ENCODE measurements around the gene AKR1E2.

Gene AKR1E2

GRCh38 chr10:4867109-4867519, 41.1 kb downstream of the AKR1E2 start:
- no peaks in the 10 kb centered on the region for H3K79me2 ChIP-seq (ENCODE audit: insufficient read depth, low read length)
- no peaks in the 10 kb centered on the region for H4K20me1 ChIP-seq (ENCODE audit: insufficient read depth, low read length)
- no peak overlapping the region for H2AFZ ChIP-seq (ENCODE audit: low read depth, low read length)
- peaks cover 4% of the 10 kb centered on the region for H3K27me3 ChIP-seq (ENCODE audit: insufficient read depth, low read length, poor library complexity)
- H3K4me1 ChIP-seq (ENCODE audit: insufficient read depth, low read length) = no peaks in the 10 kb centered on the region
- ATAC-seq (ENCODE audit: insufficient read depth, low read depth) = no peak
- no peak for TF ChIP-seq CTCF (IDR thresholded peaks at IDR 0.05; ENCODE audit: borderline replicate concordance, extremely low read depth, low read length, poor library complexity, severe bottlenecking)
- no peak for TF ChIP-seq EZH2 (IDR thresholded peaks at IDR 0.05; ENCODE audit: borderline replicate concordance, low read depth, low read length, severe bottlenecking)
- no peak overlapping the region for H3K4me3 ChIP-seq (ENCODE audit: low read depth in 1 of 2, low read length in 2 of 2)
- H3K9me3 ChIP-seq (ENCODE audit: insufficient read depth, low read length, severe bottlenecking) = no peaks in the 10 kb centered on the region
- H3K9ac ChIP-seq (ENCODE audit: low read depth, low read length) = no peak overlapping the region
- no peak for DNase-seq
- no peak overlapping the region for H3K4me2 ChIP-seq (ENCODE audit: insufficient read depth, low read length)
- H3K27ac ChIP-seq (ENCODE audit: low read length) = no peak overlapping the region
- H3K36me3 ChIP-seq (ENCODE audit: insufficient read depth, low read length) = no peaks in the 10 kb centered on the region

DNA sequence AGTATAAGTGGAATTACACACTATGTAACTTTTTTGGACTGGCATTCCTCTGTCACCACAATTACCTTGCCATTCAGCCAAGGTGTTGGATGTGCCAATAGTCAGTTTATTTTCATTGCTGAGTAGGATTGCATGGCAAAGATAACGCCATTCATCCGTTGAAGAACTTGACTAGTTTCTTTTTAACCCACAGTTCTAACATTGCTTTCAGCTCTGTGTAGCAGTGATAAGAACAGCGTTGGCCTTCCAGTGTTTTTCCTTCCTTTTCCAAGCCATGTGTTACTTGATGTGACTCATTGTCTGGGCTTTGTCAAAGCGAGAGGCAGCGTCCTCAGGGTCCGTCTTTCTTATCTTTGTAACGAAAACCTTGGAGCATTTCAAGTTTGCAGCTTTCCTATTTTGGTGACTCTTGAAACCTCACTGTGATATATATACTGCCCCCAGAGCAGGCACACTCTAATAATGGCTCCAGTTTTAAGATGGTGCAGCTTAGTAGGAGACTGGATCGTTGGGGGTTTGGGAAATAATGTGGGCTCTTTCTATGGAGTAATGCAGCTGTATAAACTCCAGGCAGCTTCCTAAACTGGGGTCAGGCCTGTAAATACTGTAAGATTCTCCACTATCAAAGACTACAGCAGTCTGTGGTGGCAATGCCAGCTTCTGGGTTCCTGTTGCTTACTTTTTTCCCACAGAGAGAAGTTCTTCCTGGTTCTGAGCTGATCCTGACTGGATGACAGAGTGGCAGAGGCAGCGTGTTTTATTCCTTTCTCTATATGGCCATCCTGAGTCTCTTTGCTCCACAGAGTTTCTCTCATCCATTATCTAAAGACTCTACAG, 41.7 kb downstream of the AKR1E2 start:
- DNase-seq (no peak), ATAC-seq (ENCODE audit: insufficient read depth, low read depth) (no peak)
- no peaks in the 10 kb centered on the region for H4K20me1 ChIP-seq (ENCODE audit: insufficient read depth, low read length)
- no peak overlapping the region for H3K4me2 ChIP-seq (ENCODE audit: insufficient read depth, low read length)
- no peak overlapping the region for H3K9ac ChIP-seq (ENCODE audit: low read depth, low read length)
- peaks cover 4% of the 10 kb centered on the region for H3K27me3 ChIP-seq (ENCODE audit: insufficient read depth, low read length, poor library complexity)
- no peaks in the 10 kb centered on the region for H3K9me3 ChIP-seq (ENCODE audit: insufficient read depth, low read length, severe bottlenecking)
- H3K4me1 ChIP-seq (ENCODE audit: insufficient read depth, low read length) = no peaks in the 10 kb centered on the region
- no peak for TF ChIP-seq EZH2 (IDR thresholded peaks at IDR 0.05; ENCODE audit: borderline replicate concordance, low read depth, low read length, severe bottlenecking)
- TF ChIP-seq CTCF (IDR thresholded peaks at IDR 0.05; ENCODE audit: borderline replicate concordance, extremely low read depth, low read length, poor library complexity, severe bottlenecking) = no peak
- no peak overlapping the region for H3K27ac ChIP-seq (ENCODE audit: low read length)
- H3K4me3 ChIP-seq (ENCODE audit: low read depth in 1 of 2, low read length in 2 of 2) = no peak overlapping the region
- H3K79me2 ChIP-seq (ENCODE audit: insufficient read depth, low read length) = no peaks in the 10 kb centered on the region
- no peaks in the 10 kb centered on the region for H3K36me3 ChIP-seq (ENCODE audit: insufficient read depth, low read length)
- H2AFZ ChIP-seq (ENCODE audit: low read depth, low read length) = no peak overlapping the region

DNA sequence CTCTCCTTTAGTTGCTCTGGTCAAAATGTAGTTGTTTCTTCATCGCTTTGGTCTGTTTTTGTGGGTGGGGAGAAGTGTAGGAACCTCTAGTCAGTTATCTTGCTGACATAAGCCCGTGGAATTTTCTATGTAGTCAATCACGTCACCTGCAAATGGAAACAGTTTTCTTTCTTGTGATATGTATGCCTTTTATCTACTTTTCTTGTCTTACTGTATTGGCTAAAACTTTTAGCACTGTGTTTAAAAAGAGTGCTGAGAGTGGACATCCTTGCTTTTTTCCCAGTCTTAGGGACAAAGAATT, 42.3 kb downstream of the AKR1E2 start:
- no peak overlapping the region for H3K4me3 ChIP-seq (ENCODE audit: low read depth in 1 of 2, low read length in 2 of 2)

More for the DNA sequence above, 42.3 kb downstream of the AKR1E2 start:
- ATAC-seq (ENCODE audit: insufficient read depth, low read depth) (no peak), DNase-seq (no peak)
- H3K9me3 ChIP-seq (ENCODE audit: insufficient read depth, low read length, severe bottlenecking) = no peaks in the 10 kb centered on the region
- H2AFZ ChIP-seq (ENCODE audit: low read depth, low read length) = no peak overlapping the region
- H3K36me3 ChIP-seq (ENCODE audit: insufficient read depth, low read length) = no peaks in the 10 kb centered on the region
- H3K9ac ChIP-seq (ENCODE audit: low read depth, low read length) = no peak overlapping the region
- H3K27ac ChIP-seq (ENCODE audit: low read length) = no peak overlapping the region
- H4K20me1 ChIP-seq (ENCODE audit: insufficient read depth, low read length) = no peaks in the 10 kb centered on the region
- H3K4me2 ChIP-seq (ENCODE audit: insufficient read depth, low read length) = no peak overlapping the region
- no peaks in the 10 kb centered on the region for H3K79me2 ChIP-seq (ENCODE audit: insufficient read depth, low read length)
- peaks cover 4% of the 10 kb centered on the region for H3K27me3 ChIP-seq (ENCODE audit: insufficient read depth, low read length, poor library complexity)
- no peak for TF ChIP-seq EZH2 (IDR thresholded peaks at IDR 0.05; ENCODE audit: borderline replicate concordance, low read depth, low read length, severe bottlenecking)
- TF ChIP-seq CTCF (IDR thresholded peaks at IDR 0.05; ENCODE audit: borderline replicate concordance, extremely low read depth, low read length, poor library complexity, severe bottlenecking) = no peak
- no peaks in the 10 kb centered on the region for H3K4me1 ChIP-seq (ENCODE audit: insufficient read depth, low read length)

Measured in DND-41 (cell line).